Measurements from ENCODE around the gene RASD2.

- TF ChIP-seq CTCF (IDR thresholded peaks at IDR 0.05 in 2 of 3, conservative IDR thresholded peaks at IDR 0.05 in 1 of 3; ENCODE audit: borderline replicate concordance in 1 of 3, insufficient read depth in 1 of 3, low read depth in 2 of 3, low read length in 2 of 3) (no peak), EZH2 (IDR thresholded peaks at IDR 0.05) (no peak), SP1 (IDR thresholded peaks at IDR 0.05; ENCODE audit: low read depth) (no peak), SIN3A (IDR thresholded peaks at IDR 0.05; ENCODE audit: low read depth) (no peak), ZFX (IDR thresholded peaks at IDR 0.05) (no peak), EZH2phosphoT487 (IDR thresholded peaks at IDR 0.05; ENCODE audit: borderline replicate concordance) (no peak), POLR2A (IDR thresholded peaks at IDR 0.05; ENCODE audit: borderline replicate concordance, extremely low read depth, insufficient read depth, insufficient read length) (no peak), YY1 (IDR thresholded peaks at IDR 0.05; ENCODE audit: extremely low read depth, insufficient replicate concordance, low read depth, low read length) (no peak), POLR2AphosphoS5 (IDR thresholded peaks at IDR 0.05; ENCODE audit: low read depth, low read length) (no peak)
These were observed 15.5 kb upstream of the RASD2 start for GRCh38 chr22:35524966-35525686.

All from HCT116 (cell line).